ENCODE results near the gene ARHGEF16. TPM values are rescaled to one million over a fixed set of nuclear protein-coding genes. Genes with fewer than 3 reads are reported as not detected.

ARHGEF16 gene
- polyA plus RNA-seq, 1 donor = 0.81 TPM

GRCh38 chr1:3483801-3484444 is 29.5 kb downstream of the ARHGEF16 start:
- DNase-seq = no peak

- no peak for DNase-seq
Observed at GRCh38 chr1:3485016-3485415, 30.6 kb downstream of the ARHGEF16 start.

GRCh38 chr1:3488432-3488831 is 34.0 kb downstream of the ARHGEF16 start:
- no peak for DNase-seq

GRCh38 chr1:3490046-3490745 is 35.7 kb downstream of the ARHGEF16 start:
- no peak for DNase-seq

- peak; percentile 60 for DNase-seq
Observed at GRCh38 chr1:3491291-3492246, 37.1 kb downstream of the ARHGEF16 start.

- DNase-seq = no peak
Observed at GRCh38 chr1:3492545-3493246, 38.2 kb downstream of the ARHGEF16 start.

- no peak for DNase-seq
Observed at GRCh38 chr1:3494321-3495308, 40.1 kb downstream of the ARHGEF16 start.

GRCh38 chr1:3495776-3496745 is 41.6 kb downstream of the ARHGEF16 start:
- no peak for DNase-seq

- no peak for DNase-seq
Observed at GRCh38 chr1:3496916-3497315, 42.5 kb downstream of the ARHGEF16 start.

GRCh38 chr1:3497521-3497920 is 43.1 kb downstream of the ARHGEF16 start:
- DNase-seq = no peak

- DNase-seq = no peak
Observed at GRCh38 chr1:3498246-3498930, 43.9 kb downstream of the ARHGEF16 start.

- no peak for DNase-seq
Observed at GRCh38 chr1:3498986-3499385, 44.5 kb downstream of the ARHGEF16 start.

- DNase-seq = no peak
Observed at GRCh38 chr1:3499611-3500010, 45.1 kb downstream of the ARHGEF16 start.

- no peak for DNase-seq
Observed at GRCh38 chr1:3500265-3500835, 45.9 kb downstream of the ARHGEF16 start.

- no peak for DNase-seq
Observed at GRCh38 chr1:3501437-3501836, 47.0 kb downstream of the ARHGEF16 start.

- DNase-seq = no peak
Observed at GRCh38 chr1:3501856-3502640, 47.6 kb downstream of the ARHGEF16 start.

GRCh38 chr1:3502641-3503524 is 48.4 kb downstream of the ARHGEF16 start:
- no peak for DNase-seq

Measured in hindlimb muscle (tissue), 1 donor.